Measurements from ENCODE around the gene ELL2.
"Not testable (repeated sequence)": the region's sequence is repeated elsewhere in the genome, so short reads cannot be mapped to it uniquely, and the experiment has no call there.

The ELL2 gene

DNA sequence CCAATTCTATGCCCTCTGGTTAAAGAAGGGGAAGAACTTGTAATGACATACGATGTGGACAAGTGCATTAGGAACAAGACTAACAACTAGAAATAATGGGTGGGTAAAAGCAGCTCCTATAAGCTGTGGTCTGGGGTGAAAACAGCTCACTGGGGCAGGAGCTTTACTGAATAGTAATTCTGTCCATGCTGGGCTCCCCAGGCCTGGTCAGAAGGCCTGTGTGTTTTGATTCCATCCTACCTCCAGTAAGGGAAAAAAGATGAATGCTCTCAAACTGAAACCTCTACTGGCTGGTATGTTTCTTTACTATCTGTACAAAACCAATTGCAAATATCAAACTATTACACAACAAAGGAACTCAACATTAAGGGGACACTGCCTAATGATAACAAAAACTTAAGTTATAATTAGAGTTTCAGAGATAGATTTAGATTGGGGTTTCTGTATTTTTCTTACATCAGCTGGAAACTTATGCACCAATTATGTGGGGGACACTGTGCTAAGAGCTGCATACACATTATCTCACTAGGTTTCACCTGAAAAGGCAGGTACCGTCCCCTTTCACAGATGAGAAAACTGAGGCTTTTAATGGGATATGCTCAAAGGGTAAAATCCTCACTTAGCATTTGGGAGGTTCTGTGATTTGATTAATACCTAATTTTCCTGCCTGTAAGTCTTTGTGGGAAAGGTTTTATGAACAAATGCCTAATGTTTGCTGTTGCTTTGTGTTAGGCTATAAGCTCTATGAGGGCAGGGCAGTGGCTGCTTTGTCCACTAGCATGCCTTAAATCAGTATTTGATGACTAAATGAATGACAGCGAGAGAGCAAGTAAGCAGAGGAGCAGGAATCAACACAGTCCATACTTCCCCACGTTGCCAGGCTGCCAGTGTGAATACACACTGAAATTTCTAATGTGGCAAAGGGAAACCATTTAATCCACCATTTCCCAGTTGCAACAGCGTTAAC, 53.6 kb downstream of the ELL2 start:
- DNase-seq (ENCODE audit: low read depth) = no peak

DNA sequence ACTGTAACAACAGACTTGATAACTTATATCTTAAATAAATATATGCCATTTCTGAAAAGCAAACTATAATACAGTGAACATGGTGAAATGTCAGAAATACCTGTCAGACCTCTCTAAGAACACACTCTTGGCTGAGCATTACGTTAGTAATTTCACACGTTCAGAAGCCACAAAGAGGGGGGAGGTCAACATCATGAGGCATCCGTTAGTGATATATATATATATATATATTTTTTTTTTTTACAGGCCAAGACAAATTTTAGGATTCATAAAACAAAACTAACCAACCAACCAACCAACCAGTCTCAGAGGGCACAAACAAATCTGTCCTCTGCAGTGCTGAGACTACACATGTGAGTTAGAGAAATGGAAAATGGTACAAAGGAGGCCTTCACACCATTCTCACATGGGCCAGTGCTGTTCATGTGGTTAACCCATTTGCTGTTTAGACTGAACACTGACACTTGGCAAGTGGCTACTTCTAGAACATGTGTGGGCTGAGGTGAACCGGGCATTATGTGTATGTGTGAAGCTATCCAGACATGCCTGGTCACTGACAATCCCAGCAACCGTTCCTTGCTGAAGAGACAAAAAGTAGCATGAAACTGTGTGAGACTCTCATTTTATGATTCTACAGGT, 54.5 kb downstream of the ELL2 start:
- DNase-seq (ENCODE audit: low read depth) = no peak

DNA sequence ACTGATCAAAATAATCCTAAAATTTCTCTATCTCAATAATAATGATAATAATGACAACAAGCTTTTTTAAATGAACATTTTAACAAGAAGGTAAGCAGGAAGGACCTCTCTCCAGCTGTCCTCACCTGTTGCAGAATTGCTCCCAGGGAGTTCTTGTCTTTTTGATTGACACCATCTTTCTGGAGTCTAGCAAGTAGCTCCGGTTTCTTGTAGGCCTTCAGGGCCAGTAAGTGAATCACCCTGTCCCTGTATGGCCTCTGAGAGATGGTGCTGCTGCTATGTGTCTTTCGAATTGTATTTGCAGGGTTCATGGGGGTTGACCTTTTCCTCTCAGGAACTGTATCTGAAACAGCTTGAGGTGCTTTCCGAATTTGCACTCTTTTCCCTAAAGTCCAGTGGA, 55.3 kb downstream of the ELL2 start:
- DNase-seq (ENCODE audit: low read depth) = not testable (repeated sequence)

DNA sequence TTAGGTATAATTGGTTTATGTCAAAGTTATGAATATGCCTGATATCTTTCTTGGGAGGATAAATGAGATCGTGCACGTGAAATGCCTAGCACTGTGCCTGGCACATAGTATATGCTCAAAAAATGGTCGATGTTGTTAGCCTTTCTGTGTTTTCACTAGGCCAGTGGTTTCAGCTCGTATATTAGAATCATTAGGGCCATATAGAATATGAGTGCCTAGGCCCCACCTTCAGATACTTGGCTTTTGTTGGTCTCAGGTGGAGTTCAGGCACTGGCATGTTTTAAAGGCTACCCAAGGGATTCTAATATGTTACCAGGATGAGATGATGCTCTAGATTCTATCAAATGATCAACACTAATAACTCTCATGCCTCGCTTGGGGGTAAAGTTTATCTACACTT, 56.8 kb downstream of the ELL2 start:
- no peak for DNase-seq (ENCODE audit: low read depth)

DNA sequence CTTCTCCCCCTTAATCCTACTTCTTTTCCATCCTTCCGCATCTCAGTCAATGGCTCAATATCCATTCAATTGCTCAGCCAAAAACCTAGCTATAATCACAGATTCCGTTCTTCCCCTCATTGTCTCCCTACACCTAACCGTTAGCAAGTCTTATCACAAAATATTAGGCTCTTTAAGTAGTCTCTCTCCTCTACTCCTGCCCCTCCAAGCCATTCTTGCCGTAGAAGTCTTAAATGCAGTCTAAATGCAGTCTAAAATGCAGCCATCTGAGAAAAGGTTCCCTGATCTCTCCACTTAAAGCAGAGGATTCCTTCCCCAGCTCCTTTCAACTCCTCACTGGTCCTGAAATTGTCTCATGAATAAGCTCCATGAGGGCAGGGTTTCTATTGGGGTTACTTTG, 57.8 kb downstream of the ELL2 start:
- no peak for DNase-seq (ENCODE audit: low read depth)

DNA sequence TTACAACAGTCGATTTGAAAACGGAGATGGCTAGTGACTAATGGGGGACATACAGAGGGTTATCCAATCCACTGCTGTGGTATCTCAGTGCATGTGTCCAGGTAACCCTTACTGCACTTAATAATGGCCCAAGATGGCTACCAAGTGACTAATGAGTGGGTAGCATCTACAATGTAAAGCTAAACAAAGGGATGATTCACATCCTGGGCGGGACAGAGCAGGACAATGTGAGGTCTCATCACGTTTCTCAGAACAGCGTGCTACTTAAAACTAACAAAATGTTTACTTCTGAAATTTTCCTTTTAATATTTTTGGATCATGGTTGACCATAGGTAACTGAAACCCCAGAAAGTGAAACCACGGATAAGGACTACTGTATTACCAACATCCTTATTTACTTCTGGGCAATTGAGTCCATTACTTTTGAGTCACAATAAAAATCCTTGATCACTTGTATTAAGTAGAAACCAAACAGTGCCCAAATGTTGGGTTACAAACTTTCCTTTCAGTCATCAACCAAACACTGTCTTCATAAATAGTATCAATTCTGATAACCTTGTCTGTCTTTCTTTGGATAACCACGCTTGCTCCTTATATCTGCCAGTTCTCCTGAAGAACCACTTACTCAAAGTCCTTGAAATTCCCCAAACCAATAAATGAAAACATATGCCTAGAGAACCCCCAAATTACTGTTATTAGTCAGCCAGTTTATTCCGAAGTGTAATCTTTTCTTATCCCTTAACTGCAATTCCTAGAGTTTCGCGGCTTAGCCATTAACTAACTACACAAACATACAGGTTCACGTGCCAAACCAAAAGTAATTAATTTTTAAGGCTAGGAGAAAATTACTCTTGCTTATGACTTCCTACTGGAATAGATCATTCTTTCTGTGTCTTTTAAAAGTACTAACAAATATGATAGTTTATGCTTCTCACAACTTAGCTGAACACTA, 59.7 kb downstream of the ELL2 start:
- no peak for DNase-seq (ENCODE audit: low read depth)

DNA sequence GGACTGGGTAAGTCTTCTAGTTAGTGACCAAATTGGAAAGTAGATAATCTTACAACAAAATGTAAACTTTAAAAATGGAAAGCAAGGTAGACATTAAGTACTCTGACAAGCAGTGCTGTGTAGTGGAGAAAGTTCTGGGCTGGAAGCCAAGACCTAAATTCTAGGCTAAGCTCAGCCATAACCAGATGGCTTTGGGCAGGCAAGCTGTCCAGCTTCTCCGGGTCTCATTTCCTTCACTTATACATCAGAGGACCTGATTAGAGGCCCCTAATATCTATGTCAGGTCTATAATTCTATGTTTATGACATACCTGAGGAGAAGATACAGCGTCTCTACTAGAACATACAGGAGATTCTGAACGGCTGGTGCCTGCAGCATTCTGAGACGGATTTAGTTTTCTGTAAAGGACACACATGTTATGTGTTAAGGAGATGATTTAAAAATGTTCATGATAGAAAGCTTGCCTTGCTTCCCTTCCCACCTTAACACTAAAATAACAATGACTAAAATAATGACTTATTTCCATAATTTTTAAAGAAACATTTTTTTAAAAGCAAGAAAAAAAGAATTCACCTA, 61.2 kb downstream of the ELL2 start:
- DNase-seq (ENCODE audit: low read depth) = no peak

DNA sequence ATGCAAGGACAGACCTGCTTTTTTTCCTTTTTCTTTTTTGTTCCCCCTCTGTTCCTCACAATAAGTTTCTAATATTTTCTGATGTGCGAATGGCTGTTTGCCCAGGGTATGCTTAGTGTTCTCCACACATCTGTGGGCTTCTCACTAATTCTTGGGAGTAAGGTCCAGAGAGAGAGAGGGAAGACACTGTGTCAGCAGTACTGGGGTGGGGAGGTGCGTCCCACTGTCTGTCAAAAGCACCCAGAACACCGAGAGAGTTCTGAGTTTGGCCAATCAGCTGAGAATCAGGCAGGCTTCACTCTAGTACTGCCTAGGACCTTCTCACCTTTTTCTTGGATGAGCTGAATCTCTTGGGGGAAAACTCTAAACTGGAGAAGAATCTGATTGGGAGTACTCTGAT, 61.8 kb downstream of the ELL2 start:
- no peak for DNase-seq (ENCODE audit: low read depth)

DNA sequence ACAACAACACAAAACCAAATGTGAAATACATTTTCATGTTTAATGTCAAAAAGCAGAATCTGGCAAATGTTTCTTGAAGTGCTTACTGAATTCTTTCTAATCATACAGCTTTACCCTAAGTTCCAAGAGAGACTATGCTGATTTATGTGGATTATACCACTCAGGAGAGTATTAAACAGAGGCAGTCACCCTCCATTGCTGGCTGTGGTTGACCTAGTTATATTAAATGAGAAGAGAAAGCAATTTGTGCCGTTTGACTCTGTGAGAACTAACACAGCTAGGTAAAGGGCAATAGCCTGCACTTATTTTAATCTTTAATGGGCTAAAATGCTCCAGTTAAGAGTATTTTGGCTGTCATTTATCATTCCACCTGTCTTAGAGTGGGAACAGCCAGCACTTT, 62.6 kb downstream of the ELL2 start:
- no peak for DNase-seq (ENCODE audit: low read depth)

DNA sequence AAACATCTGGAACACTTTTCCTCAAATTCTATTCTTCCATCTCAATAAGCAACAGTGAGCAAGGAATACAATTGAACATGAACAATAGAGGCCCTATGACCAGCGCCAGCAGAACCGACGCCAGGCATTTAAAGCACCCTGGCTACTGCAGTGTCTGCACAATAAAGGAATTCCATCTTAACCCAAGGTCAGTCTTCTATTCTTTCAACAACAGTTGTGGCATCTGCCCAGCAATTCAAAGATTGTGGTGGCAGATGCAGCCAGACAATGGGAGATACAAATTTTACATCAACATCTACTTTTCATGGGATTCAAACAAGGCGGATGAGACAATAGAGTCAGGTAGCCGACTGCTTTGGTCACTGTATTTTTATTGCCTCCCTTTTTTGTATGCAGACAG, 65.9 kb downstream of the ELL2 start:
- no peak for DNase-seq (ENCODE audit: low read depth)

DNA sequence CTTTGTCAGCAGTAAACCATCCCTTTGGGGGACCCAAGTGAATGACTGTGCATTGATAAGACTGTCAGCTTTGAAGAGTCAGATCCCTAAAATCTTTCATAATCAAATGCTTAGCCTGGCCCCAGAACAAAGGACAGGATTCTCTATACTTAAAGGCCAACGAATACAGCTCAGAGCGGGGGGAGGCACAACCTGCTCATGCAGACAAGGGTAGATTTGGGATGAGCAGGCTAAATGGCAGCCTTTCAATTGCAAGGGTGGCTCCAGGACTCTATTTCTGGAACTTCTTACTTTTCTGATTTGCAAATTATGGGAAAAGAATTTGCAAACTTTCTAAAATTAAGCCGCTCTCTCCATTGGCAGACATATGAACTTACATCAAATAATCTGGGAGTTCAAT, 66.4 kb downstream of the ELL2 start:
- no peak for DNase-seq (ENCODE audit: low read depth)

DNA sequence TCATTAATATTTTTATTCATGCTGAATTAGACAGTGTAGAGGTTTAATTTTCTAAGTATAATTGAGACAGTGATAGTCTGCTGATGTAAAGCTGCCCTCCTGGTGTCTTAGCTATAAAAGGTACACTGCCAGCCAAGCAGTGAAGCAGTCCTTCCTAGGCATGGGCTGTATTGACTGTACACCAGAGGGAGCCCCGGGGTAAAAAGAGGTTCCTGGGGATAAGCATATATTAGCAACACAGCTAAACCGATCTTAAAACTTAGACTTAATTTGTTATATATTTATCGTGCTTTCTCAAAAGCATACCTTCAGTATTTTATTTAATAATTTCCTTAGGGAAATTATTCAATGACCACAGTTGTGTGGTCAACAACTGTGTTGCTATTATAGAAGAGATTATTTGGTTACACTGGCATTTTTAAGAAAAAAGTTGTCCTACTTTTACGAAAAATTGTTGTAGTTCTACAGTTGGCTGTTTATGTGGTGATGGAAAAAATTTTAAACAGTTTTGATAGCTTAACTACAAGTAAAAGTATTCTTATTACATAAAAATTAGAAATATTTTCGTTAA, 68.8 kb downstream of the ELL2 start:
- no peak for DNase-seq (ENCODE audit: low read depth)

DNA sequence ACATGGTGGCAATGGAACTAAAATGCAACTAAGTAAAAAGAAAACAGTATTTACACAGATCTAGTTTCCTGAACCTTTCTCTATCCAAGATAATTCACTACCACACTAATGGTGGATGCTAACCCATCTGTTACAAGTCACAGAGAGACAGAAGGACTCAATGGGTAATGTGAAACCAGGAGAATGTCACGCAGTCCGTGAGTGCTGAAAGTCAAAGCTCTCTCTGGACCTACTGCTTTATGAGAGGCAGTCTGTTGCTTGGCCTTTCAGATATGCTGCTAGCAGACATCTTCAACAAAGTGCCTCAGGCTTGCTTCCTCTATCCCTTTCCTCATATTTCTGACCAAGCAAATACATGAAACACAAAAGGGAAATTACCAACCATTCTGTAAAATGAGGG, 70.2 kb downstream of the ELL2 start:
- DNase-seq (ENCODE audit: low read depth) = no peak

DNA sequence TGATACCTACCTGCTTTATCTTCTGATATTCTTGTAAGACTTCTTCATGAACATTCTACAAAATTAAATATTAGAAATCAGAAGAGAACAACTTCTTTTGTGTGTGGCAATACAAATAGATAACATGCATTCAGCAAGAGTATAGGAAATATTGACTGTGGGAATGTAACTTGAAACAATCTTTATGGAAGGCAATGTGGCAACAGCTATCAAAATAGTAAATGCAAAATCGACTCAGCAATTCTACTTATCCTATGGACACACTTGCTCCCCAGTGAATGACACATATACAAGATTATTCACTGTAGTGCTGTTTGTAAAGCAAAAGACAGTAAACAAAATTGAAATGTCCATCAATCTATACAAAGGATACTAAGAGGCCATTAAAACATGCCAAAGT, 72.6 kb downstream of the ELL2 start:
- no peak for DNase-seq (ENCODE audit: low read depth)

DNA sequence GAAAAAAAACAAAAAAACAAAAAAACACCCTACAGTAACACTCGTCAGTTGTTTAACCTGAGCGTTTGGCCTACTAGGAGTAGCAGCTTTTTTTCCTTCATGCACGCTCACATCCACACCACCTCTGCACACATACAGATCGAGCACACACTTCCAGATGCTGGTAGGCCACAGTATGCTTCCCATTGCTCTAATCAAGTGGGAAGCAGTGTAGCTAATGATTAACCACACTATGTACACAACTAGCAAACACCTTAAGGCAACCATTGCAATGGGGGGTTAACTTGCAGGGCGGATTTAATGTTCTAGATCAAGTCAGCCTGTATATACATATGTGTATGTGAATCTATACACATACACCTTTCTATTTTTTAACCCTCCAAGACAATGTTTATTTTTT, 73.7 kb downstream of the ELL2 start:
- no peak for DNase-seq (ENCODE audit: low read depth)

DNA sequence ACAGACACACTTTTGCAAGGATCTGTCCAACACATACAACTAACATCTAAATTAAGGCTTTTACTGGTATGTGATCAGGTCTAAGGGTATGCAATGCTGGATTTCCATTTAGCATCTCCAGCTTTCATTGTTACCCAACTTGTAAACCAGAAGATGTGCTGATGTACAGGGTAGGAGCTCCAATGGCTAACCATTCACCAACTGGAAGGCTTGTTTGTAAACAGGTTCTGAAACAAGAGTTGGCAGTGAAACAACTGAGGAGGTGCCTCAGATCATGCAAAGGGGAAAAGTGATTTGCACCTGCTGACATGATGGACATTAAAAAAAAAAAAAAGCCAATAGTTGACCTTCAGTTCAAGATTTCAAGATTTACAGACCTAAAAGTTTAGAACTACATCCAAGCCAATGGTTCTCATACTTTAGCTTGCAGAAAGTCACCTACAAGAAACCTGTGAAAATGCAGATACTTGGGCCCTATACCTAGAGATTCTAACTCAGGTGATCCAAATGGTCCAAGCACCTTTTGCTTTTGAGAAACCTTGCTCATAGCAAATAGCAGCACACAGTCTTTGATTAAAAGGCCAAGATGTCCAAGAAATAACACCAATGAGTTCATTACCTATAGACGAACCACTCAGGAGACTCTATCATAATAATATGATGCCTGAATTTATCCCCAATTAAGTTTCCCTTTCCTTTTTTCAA, 75.2 kb downstream of the ELL2 start:
- no peak for DNase-seq (ENCODE audit: low read depth)

DNA sequence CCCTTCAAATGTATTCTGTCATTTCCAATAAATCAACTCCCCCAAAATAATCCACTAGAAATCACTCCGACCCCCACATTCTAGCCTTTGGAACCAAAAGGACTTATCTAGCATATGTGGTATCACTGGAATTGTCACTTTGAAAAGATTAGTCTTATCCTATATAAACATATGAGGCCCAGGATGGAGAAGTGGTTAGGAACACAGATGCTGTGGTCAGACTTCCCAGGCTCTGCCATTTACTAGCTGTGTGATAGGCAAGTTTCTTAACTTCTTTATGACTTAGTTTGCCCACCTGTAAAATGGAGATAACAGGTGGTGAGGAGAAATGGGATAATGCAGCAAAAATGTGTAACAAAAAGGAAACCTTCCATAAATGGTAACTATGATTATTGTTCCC, 77.1 kb downstream of the ELL2 start:
- DNase-seq (ENCODE audit: low read depth) = no peak

DNA sequence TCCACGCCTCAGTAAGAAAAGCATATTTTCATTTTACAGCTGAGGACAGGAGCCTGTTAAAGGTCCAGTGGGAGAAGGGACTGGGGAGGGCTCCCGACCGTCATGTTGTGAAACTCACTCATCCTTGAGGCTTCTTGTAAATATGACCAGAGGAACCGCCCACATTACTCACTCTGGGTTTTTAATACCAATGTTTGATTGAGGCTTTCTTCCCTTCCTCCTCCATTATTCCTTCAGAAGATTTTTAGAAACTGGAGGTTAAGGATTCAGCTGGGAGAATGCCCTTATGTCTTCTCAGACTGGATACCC, 77.7 kb downstream of the ELL2 start:
- DNase-seq (ENCODE audit: low read depth) = no peak

DNA sequence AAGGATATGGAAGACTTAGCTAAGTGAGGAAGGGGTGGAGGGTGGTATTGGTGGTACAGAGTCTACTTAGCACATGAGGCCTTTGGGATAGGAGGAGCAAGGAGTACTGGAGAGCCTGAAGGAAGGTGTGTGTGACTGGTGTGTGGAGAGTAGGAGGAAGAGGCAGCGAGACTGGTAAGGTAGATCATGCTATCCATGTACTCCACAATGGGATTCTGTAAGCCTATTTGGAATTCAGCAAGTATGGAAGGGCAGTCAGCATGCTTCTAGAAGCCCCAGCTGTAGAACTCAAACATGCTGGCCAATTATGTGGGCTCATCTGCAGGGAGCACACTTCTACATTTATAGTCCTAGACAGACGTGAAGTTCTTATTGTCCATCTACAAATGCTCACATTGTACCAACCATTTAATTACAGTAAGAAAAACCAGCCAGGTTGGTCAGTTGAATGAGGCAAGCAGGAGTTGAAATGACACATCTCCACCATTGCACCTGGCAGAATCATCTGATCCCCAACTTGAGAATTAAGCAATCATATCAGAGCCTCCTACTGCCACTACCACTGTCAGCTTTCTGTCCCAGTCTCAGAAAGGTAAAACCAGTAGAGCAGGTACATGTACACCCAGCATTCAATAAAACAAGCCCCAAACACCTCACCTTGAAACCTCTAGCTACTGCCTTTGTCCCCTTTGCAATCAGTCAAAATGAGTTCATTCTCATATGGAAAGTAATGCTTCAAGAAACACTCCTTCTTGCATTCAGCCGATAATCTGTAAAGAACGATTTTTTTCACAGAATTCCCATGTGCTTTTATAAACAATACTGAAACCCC, 78.2 kb downstream of the ELL2 start:
- no peak for DNase-seq (ENCODE audit: low read depth)

DNA sequence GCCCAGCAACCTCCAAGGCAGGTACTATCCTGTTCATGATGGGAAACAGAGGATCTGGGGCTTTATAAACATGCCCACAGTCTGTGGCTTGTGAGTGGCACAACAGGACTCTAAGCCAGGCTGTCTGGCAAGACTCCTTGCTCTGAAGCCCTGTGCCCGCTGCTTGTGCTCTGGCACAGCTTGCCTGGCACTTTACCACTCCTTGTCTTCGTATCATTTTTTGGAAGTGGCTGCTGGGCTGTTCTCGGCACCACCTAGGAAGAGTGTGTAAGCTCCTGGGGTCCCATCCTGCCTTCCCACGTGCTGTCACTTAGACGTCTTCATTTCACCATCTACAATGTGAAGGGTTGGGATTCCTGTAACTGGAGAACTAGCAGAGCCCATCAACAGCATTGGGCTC, 79.8 kb downstream of the ELL2 start:
- no peak for DNase-seq (ENCODE audit: low read depth)
